Posterior cingulate gyrus (tissue), 11 donors: ENCODE results near the gene PHYKPL.
"Not testable (repeated sequence)": the region's sequence is repeated elsewhere in the genome, so short reads cannot be mapped to it uniquely, and the experiment has no call there.

Experiments used
- DNase-seq, 10 donors: peaks; one replicate each; pipeline versions ENCODE4 v3.0.0 to v3.0.0-alpha.2; 2020 to 2021; ENCODE audit warnings: mixed read lengths in 3 of 10
- intact Hi-C: fragments of 100-400 bp; cut with DNase I; formaldehyde crosslinking; loops from one replicate; pipeline ENCODE4 v1.15.1; 2023

PHYKPL gene

DNA sequence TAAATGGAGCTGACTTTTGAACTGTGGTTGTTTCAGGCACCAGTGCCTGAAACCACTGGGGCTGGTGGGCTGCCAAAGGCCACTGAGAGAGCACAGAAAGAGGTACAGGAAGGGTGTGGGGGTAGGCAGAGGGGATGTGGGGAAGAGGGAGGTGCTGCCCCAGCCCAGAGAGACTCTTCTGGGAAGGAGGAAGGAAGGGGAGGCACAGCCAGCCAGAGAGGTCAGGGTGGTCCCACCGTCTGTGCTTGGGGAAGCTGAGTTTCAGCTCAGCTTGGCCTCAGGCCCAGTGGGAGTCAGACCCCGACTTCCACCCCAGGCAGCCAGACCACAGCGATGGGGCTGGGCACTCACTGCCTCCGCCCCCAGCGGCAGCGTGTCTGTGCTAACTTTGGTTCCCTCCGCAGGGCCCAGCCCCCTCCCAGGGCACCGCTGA, 8.6 kb upstream of the PHYKPL start:
- intact Hi-C loops, result no loop called here
- DNase-seq, result peak in 6 of 10 donors; percentile 17 to 93 (median 51)

DNA sequence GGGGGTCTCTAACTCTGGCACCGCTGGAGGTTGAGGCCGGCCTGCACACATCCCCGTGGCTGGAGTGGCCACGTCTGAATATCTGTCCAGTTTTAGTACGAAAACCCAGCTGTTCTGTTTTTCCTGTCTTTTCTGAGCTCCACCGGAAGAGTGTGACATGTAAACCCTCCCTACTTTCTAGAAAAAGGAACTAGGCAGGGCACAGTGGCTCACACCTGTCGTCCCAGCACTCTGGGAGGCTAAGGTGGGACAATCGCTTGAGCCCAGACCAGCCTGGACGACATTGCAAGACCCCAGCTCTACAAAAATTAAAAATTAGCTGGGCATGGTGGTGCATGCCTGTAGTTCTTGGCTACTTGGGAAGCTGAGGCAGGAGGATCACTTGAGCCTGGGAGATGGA, 8.2 kb upstream of the PHYKPL start:
- peak in 2 of 10 donors; percentile 43 to 63 for DNase-seq
- intact Hi-C loops, result loop anchor here (1.0 kb wide), 1 partner anchor 12 kb away; no protein-coding TSS in a partner anchor

DNA sequence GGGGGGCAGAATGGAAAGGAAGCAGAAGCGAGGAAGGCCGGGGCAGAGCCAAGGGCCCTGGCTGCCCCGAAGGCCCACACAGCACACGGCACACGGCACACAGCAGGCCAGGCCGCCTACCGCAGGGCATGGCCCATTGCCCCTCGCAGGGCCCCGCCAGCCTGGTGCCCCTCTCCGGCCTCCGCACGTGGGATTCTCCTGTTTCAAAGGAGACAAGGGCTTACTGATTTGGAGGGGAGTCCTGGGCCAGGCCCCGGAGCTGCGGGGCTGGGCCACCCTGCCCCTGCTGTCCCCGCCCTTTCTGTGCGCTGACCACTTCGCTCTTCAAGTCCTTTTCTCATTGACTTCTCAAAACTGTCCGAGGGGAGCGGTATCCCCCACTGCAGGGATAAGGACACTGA, 7.7 kb upstream of the PHYKPL start:
- peak in 2 of 10 donors; percentile 57 to 61 for DNase-seq
- intact Hi-C loops, result loop anchor here (1.0 kb wide), 1 partner anchor 12 kb away; no protein-coding TSS in a partner anchor

DNA sequence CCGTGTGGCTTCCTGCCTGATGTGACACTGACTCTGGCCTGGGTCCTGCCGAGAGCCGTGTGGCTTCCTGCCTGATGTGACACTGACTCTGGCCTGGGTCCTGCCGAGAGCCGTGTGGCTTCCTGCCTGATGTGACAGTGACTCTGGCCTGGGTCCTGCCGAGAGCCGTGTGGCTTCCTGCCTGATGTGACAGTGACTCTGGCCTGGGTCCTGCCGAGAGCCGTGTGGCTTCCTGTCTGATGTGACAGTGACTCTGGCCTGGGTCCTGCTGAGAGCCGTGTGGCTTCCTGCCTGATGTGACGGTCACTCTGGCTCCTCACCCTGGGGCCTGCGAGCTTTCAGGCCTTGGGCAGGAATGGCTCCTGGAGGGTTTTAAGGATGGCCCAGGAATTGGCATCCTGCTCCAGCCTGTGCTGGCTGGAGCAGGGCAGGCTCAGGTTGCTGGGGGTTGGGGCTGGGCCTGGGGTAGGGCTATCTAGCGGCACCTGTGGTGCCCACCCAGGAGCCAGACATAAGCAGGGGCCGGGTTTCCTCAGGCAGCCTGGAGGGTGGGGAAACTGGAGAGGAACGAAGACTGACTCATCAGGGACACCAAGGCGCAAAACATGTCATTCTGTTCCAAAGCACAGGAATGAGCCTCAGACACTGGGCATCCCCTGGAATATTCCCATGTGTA, 7.2 kb upstream of the PHYKPL start:
- DNase-seq, result peak in 3 of 10 donors; percentile 35 to 70 (median 63)
- intact Hi-C loops, result loop anchor here (1.0 kb wide), 1 partner anchor 13 kb away; no protein-coding TSS in a partner anchor

DNA sequence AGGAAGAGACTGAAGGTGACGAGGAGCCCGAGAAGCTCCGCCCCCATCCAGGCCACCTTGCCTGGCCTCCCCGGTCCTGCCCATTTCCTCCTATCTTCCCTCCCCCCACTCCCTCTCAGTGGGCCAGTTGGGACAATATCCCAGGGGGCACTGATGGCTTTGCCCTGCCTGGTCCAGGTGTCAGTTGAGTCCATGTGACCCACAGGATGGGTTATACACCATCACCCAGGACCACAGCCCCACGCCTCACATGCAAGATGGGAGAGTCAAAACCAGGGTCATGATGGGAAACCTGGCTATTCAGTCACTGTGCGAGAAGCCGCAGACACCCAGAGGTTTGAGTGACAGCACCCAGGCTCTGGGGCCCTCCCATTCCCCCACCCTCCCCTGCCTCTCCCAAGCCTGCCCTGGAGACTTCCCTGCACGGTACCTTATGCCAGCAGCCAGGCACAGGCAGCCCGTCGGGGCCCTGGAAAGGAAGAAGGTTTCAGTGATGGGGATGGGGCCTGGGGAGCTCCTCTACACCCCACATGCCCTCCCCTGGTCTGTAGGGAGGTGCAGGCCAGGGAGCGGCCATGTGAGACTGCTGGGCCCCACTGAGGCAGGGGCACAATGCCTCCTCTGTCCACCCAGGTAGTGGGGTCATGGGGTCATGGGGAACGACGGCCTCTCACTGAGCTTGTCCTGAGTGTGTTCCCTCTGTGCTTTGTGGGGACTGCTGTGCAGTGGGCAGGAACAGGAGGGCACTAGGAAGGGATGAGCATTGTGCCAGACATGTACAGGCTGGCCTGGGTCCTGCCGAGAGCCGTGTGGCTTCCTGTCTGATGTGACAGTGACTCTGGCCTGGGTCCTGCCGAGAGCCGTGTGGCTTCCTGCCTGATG, 6.3 kb upstream of the PHYKPL start:
- DNase-seq, result peak in 3 of 10 donors; percentile 48 to 67 (median 50)
- intact Hi-C loops, result no loop called here

DNA sequence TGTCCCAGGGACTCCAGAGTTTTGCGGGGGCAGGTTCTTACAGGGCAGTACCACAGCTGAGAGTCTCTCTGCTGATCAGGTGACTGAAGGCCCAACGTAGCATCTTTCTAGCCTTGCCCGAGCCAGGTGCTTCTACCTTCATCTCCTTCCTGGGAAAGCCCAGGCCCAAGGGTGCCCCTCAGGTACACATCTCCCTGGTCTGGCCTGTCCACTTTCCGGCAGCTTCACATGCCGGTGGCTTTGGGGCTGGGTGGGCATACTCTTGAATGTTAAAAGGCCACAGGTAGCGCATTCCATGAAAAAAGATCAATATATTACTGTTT, 5.7 kb upstream of the PHYKPL start:
- intact Hi-C loops, result no loop called here
- DNase-seq, result peak in 3 of 10 donors; percentile 40 to 74 (median 55)

DNA sequence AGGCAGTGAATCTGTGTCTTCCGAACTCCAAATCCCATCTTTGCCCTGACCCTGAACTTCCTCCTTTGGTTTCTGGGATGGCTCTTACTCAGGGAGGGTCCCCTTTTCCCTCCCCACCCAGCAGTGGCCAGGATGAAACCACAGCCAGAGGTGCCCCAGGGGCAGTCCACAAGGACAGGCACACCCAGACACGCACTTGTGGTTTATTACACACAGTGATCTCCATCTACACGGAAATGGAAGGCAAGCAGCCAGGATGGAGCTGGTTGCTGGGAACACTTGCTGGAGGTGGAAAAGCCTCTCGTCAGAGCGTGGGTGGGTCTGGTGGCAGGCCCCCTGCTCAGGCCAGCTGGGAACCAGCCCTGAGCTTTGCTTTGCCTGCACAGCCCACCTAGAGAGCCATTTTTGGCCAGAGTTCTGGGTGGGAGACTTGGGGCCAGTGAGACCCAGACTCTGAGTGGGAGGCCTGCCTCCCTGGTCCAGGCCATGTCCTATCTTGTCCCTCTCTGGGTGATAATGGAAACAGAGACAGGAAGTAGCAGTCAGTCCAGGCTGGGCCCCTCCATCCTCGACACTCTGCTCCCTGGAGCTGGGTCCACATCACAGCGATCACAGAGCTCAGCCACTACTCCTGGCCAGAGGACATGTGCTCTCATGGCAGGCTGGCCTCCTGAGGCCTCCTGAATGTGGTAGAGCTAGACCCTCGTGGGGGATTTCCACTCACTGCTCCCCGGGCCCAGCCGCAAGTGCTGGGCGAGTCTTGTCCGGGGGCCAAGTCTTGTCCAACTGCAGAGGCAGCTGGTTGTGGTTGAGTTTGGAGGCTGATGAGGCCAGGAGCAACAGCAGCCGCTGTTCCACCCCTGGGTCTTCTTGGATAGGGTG, 5.1 kb upstream of the PHYKPL start:
- intact Hi-C loops, result no loop called here
- DNase-seq, result peak in 4 of 10 donors; percentile 8 to 78 (median 37)

DNA sequence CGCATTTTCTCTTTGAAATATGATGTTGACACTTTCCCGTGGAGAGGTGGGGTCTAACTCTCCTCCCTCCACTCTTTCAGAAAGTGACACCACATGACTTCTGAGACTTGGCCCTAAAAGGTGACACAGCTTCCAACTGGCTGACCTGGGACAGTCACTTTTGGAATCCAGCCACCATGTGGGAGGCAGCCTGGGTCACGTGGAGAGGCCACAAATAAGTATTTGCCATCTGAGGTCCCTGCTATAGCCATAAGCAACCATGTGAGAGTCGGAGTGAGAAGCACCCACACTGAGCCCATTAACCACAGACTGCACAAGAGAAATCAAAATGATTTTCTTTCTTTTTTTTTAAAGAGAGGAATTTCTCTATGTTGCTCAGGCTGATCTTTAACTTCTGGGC, 4.1 kb upstream of the PHYKPL start:
- intact Hi-C loops, result no loop called here
- DNase-seq, result peak in 3 of 10 donors; percentile 42 to 56 (median 46)

DNA sequence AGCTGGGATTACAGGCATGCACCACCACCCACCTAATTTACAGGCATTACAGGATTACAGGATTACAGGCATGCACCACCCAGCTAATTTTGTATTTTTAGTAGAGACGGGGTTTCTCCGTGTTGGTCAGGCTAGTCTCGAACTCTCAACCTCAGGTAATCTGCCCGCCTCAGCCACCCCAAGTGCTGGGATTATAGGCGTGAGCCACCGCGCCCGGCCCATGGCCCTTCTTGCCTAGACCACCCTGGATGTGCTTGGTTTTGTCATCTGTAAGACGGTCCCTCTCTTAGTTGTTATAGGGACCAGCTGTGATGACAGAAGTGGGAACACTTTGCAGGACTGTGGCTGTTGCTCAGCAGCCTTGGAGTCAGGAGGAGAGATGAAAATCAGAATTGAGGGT, 3.5 kb upstream of the PHYKPL start:
- intact Hi-C loops, result no loop called here
- peak in 3 of 10 donors; percentile 38 to 65 (median 55) for DNase-seq

DNA sequence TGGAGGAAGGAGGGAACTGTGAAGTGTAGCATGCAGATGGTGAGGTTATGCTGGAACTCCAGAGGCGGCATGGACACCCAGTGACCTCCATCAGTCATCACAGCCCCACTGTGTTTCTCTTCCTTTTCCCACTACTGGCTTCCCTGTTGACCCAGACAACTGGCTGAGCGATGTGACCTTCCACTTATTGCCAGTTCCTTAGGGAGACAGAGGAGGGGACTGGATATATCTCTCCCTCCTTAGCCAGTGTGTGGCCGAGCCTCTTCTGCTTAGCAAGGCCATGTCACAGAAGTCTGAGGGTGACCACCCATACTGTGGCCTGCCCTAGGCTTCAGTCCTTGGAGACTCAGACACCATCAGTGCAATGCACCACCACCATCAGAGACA, 3.0 kb upstream of the PHYKPL start:
- DNase-seq, result peak in 4 of 10 donors; percentile 5 to 52 (median 18)
- intact Hi-C loops, result loop anchor here (2.0 kb wide), 1 partner anchor 355 kb away; the partner anchor contains the start of gene COL23A1

DNA sequence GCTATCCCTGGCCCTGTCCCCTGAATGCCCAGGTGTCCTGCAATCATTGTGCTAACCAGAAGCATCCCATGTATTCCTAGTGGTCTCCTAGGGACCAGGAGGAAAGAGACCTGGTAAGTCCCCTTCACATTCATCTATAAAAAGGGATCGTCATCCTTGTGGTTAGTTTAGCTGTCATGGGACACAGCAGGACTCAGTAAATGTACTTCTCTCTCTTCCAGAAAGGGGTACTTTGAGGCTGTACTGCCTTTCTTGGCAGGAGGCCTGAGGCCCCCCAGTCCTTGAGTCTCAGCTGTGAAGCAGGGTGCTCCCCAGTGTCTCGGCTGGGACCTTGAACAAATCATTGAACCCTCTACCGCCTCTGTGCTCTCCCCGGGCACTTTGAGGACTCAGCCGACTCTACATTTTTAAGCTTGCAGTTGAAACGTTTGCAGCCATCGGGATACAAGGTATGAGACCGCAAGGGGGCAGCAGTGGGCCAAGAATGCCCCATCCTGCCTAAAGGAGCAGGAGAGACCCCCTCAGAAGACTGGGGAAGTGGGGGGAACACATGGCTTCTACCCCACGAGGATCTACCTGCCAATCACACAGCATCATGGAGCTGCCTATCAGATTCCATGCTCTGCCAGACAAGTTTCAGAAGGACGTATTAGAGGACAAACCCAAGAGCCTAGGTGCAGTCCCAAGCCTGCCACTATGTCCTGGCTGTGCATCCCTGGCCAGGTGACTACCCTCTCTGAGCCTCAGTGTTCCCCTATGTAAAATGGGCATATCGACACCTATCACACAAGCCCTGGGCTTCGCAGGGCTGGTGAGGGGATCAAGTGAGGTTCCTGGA, 2.4 kb upstream of the PHYKPL start:
- intact Hi-C loops, result loop anchor here (2.0 kb wide), 1 partner anchor 356 kb away; the partner anchor contains the start of gene COL23A1
- DNase-seq, result peak; percentile 40 to 95 (median 80)

DNA sequence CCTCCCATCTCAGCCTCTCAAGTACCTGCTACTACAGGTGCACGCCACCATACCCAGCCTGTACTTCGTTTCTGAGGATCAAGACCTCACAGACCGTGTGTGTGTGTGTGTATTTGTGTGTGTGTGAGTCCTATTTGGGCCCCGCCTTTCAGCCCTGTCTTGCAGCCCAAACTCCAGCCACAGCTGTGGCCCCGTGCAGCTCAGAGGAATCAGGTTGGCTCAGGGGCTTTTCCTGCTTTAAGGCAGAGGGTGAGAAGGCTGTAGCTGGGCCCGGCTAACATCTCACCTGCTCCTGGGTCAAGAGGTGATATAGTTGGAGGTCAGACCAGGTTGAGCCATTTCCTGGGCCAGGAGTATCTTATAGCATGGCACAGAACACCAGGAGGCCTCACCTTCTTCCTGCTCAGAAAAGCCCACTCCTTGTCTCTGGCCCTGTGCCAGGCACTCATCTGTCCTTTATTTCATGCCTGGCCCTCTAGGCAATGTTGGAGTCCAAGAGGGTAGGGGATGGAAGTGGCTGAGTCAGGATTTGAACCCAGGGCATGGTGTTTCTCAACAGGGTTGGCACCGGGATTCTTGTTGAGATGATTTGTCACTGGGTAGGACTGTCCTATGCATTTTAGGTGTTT, 1.6 kb upstream of the PHYKPL start:
- DNase-seq, result peak in 4 of 10 donors; percentile 4 to 77 (median 42)
- intact Hi-C loops, result loop anchor here (2.0 kb wide), 1 partner anchor 357 kb away; the partner anchor contains the start of gene COL23A1

DNA sequence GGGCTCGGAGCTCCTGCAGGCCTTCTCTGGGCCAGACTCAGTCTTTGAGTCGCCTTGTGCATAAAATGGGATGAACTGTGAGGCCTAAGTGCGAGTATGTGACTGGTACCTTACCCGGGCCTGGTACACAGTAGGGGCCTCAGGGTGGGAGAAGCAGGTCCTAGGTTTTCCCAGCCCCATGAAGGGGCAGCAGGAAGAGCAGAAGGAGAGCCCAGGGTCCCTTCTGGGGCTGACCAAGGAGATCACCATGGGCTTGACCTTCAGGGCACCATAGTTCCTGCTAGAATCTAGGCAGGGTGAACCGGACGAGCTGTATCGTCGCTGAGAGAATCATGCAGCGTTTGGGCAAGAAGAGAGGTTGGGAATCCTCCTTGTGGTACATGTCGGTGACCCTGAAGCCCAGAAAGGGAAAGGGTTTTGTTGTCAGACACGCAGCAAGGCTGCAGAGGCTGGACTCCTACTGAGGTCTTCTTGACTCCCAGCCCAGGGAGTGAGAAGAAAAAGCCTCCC, 373 bp upstream of the PHYKPL start:
- DNase-seq, result peak in 2 of 10 donors; percentile 15 to 32
- intact Hi-C loops, result no loop called here

DNA sequence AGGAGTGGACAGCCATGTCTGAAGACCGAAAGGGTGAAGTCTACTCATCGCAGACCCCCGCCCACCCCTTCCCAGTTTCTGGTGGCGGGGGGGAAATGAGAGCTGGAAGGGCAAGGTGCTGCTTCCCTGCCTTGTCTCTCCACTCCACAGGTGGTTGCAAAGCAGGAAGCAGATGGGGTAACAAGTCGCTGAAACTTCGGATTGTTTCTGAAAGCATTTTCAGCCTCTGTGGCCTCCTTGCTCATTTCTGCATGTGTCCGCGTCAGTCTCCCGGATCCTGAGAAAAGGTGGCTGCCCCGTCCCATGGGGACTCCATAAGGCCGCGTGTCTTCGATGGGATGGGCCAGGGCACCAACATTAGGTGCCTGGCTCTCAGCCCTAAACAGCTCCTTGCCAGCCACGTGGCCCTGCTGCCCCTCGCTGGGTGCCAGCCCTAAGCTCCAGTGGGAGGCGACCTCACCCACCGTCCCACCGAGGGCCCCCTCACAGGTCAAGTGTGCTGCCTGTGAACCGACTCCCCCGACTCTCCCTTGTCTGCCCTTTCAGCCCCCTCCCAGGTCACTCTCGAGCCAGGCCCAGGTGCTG, 971 bp downstream of the PHYKPL start:
- peak in 1 of 10 donors; percentile 85 for DNase-seq
- intact Hi-C loops, result no loop called here

DNA sequence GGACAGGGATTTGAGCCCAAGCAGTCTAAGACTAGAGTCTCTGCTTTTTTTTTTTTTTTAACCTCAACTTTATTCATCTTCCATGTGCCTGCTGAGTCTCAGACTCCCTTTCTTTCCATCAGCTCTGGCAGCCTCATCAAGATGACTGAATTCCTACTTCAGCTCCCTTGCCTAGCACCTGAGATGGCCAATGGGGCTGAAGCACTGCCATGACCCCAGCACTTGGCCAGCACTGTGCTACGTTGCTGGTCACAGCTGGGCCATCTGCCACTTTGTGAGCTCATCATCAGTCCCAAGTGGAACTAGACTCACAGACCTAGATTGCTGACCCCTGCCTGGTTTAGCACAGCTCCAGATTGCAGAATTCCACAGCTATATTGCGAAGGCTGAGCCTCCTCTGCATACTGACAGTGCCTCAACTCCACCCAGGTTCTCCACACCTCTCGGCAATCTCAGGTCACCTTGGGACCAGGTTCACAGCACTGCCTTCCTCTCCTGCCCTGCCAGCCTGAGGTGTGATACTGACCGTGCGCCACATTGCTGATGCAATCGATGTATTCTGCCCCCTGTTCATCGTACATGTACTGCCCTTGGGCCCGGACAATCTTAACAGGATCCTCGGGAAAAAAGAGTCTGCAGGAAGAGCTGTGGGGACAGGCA, 1.6 kb downstream of the PHYKPL start:
- DNase-seq, result peak in 5 of 10 donors; percentile 31 to 82 (median 53)

DNA sequence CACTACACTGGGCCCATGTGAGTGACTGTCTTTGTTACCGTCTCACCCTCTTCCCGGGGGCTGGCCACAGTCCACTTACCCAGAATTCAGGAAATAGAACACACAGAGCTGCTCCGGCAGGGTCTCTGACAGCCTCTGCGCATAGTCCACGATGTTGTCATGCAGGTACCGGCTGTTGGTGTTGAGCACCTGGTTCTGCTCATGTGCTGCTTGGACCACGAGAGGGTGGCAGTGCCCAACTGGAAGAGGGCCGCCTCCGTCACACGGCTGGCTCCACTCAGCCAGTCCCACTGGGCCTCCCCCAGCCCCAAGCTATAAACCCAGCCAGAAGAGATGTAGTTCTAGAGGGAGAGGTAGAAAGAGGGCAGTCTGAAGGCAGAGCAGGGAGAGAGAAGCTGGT, 2.7 kb downstream of the PHYKPL start:
- peak in 2 of 10 donors; percentile 81 to 83 for DNase-seq

More for the DNA sequence above, 1.6 kb downstream of the PHYKPL start:
- intact Hi-C loops, result no loop called here

DNA sequence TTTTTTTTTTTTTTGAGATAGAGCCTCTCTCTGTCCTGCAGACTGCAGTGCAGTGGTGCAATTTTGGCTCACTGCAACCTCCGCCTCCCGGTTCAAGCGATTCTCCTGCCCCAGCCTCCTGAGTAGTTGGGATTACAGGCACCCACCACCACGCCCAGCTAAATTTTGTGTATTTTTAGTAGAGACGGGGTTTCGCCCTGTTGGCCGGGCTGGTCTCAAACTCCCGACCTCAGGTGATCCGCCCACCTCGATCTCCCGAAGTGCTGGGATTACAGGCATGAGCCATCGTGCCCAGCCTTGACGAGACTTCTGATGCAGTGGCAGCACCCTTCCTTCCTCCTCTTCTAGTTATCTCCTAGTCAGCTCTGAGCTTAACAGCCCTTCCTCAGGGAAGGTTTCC, 3.5 kb downstream of the PHYKPL start:
- peak in 2 of 10 donors; percentile 53 to 62 for DNase-seq
- intact Hi-C loops, result not testable (repeated sequence)

More for the DNA sequence above, 2.7 kb downstream of the PHYKPL start:
- intact Hi-C loops, result no loop called here
